PC-3 (cell line): Measurements from ENCODE around the gene GGA1. TPM values are rescaled to one million over a fixed set of nuclear protein-coding genes. Genes with fewer than 3 reads are reported as not detected.

ENCODE experiments used
- ATAC-seq: fragments of 200-7000 bp; cut with Tn5 transposase; 2 replicates; pipeline ENCODE4 v1.9.1; 2020; ENCODE audit warnings: mild to moderate bottlenecking, moderate library complexity
- BruUV-seq: library from RNA; stranded (reverse); fragments of 400-500 nt; replicated peaks from 2 replicates; lab custom pipeline; 2021; lab: Mats Ljungman, UMichigan
- CTCF ChIA-PET: fragments of 300-600 bp; sonication (Branson Sonifier 250); formaldehyde crosslinking; loops from one replicate; lab custom pipeline; 2022; ENCODE audit warnings: antibody characterized with exemption; lab: Charles Lee
- POLR2A ChIA-PET: fragments of 300-600 bp; sonication (Branson Sonifier 250); formaldehyde crosslinking; loops from one replicate; lab custom pipeline; 2022; ENCODE audit warnings: antibody characterized with exemption; ENCODE audit not compliant: unreplicated experiment; lab: Charles Lee
- DNase-seq: peaks from one replicate; pipeline ENCODE4 v3.0.0-alpha.2; 2015
- H2AFZ ChIP-seq: fragments of 300-600 bp; sonication (generic); 2 replicates; pipeline ENCODE4 v1.6.0; 2016; ENCODE audit warnings: antibody characterized with exemption, low read length
- H3F3A ChIP-seq: fragments of 300-600 bp; sonication (generic); one replicate; pipeline ENCODE4 v1.6.0; 2017; ENCODE audit warnings: antibody characterized with exemption, low read length, control low read depth, mild to moderate bottlenecking; ENCODE audit not compliant: unreplicated experiment
- H3K27ac ChIP-seq: fragments of 300-600 bp; sonication (generic); 2 replicates; pipeline ENCODE4 v1.5.1; 2016; ENCODE audit warnings: mild to moderate bottlenecking, low read length
- H3K27me3 ChIP-seq: fragments of 300-600 bp; sonication (generic); 2 replicates; pipeline ENCODE4 v1.6.1; 2016; ENCODE audit warnings: low read length, mixed read lengths
- H3K36me3 ChIP-seq: fragments of 300-600 bp; sonication (generic); 2 replicates; pipeline ENCODE4 v1.6.1; 2016; ENCODE audit warnings: low read depth, mixed run types, low read length, mixed read lengths
- H3K4me1 ChIP-seq: fragments of 300-600 bp; sonication (generic); 2 replicates; pipeline ENCODE4 v1.5.1; 2016; ENCODE audit warnings: low read length; ENCODE audit not compliant: insufficient read depth
- H3K4me2 ChIP-seq: fragments of 300-600 bp; sonication (generic); 2 replicates; pipeline ENCODE4 v1.6.0; 2016; ENCODE audit warnings: low read length
- H3K4me3 ChIP-seq: fragments of 300-600 bp; sonication (generic); 2 replicates; pipeline ENCODE4 v1.5.1; 2016; ENCODE audit warnings: mild to moderate bottlenecking, low read length, mixed read lengths
- H3K79me2 ChIP-seq: fragments of 300-600 bp; sonication (generic); 2 replicates; pipeline ENCODE4 v1.6.1; 2017; ENCODE audit warnings: low read length, mixed read lengths
- H3K9ac ChIP-seq: fragments of 300-600 bp; sonication (generic); 2 replicates; pipeline ENCODE4 v1.6.0; 2016; ENCODE audit warnings: mild to moderate bottlenecking, low read length
- H3K9me2 ChIP-seq: fragments of 300-600 bp; sonication (generic); replicated peaks from 2 replicates; pipeline ENCODE4 v1.6.1; 2016; ENCODE audit warnings: mixed run types, low read length, mixed read lengths
- H3K9me3 ChIP-seq: fragments of 300-600 bp; sonication (generic); 2 replicates; pipeline ENCODE4 v1.6.1; 2016; ENCODE audit warnings: low read length, mixed read lengths
- H4K20me1 ChIP-seq: fragments of 300-600 bp; sonication (generic); 2 replicates; pipeline ENCODE4 v1.6.1; 2016; ENCODE audit warnings: low read length, mixed read lengths
- CTCF ChIP-seq: fragments of 300-600 bp; sonication (generic); conservative IDR thresholded peaks from 2 replicates; pipeline ENCODE4 v1.5.1; 2017; ENCODE audit warnings: antibody characterized with exemption, low read depth, mild to moderate bottlenecking, low read length
- EZH2 ChIP-seq: fragments of 300-600 bp; sonication (generic); IDR thresholded peaks from one replicate; pipeline ENCODE4 v1.6.1; 2017; ENCODE audit warnings: antibody characterized with exemption, mild to moderate bottlenecking, low read length; ENCODE audit not compliant: unreplicated experiment
- EZH2phosphoT487 ChIP-seq: fragments of 300-600 bp; sonication (generic); IDR thresholded peaks from 2 replicates; pipeline ENCODE4 v1.6.1; 2018; ENCODE audit warnings: mild to moderate bottlenecking, antibody characterized with exemption, low read length, borderline replicate concordance
- intact Hi-C: fragments of 100-400 bp; cut with micrococcal nuclease; formaldehyde crosslinking; loops from 2 replicates; pipeline ENCODE4 v1.9.0; 2023
- total RNA-seq: library from RNA; depleted of rRNA; stranded (reverse); fragments of >200 nt; gene quantifications from 2 replicates; pipeline ENCODE4 v1.2.3, GENCODE V29; 2014; rRNA removed

Gene GGA1
- total RNA-seq, 1 experiment from 2014 or later = 49.1 TPM

GRCh38 chr22:37681001-37681424, 72.4 kb downstream of the GGA1 start:
- no peak overlapping the region for H3K4me2 ChIP-seq
- no TSS peak for BruUV-seq
- H2AFZ ChIP-seq = no peak overlapping the region

GRCh38 chr22:37681556-37682049, 73.0 kb downstream of the GGA1 start:
- Histone ChIP-seq H3K9ac (no peak overlapping the region), H3K4me3 (no peak overlapping the region), H3F3A (peaks cover 3% of the 10 kb centered on the region), H3K36me3 (peaks cover 5% of the 10 kb centered on the region; the same call in 1 of the 2 replicates), H3K27ac (no peak overlapping the region), H3K4me1 (peaks cover 12% of the 10 kb centered on the region), H3K79me2 (peaks cover 17% of the 10 kb centered on the region), H3K4me2 (no peak overlapping the region), H3K9me3 (no peaks in the 10 kb centered on the region), H2AFZ (no peak overlapping the region), H4K20me1 (peaks cover 6% of the 10 kb centered on the region; the same call in 1 of the 2 replicates), H3K27me3 (no peaks in the 10 kb centered on the region), H3K9me2 (no peaks in the 10 kb centered on the region)
- ATAC-seq = peak; percentile 42
- intact Hi-C loops = loop anchor here (2.0 to 10.0 kb wide), 2 partner anchors 39 to 123 kb away; partner anchors contain the start of gene GCAT
- DNase-seq = peak; percentile 74
- POLR2A ChIA-PET = no interaction called here
- CTCF ChIA-PET = interaction anchor here (0.6 to 2.0 kb wide), 3 partner anchors 21 to 39 kb away, joined by 3 to 15 read pairs (median 6); partner anchors contain the start of gene PDXP
- TF ChIP-seq EZH2 = no peak
- no peak for TF ChIP-seq EZH2phosphoT487
- TF ChIP-seq CTCF = peak; percentile 82
- no TSS peak for BruUV-seq

More at GRCh38 chr22:37681001-37681424, 72.4 kb downstream of the GGA1 start:
- Histone ChIP-seq H3K36me3 (peaks cover 5% of the 10 kb centered on the region; the same call in 1 of the 2 replicates), H3F3A (peaks cover 3% of the 10 kb centered on the region), H3K9me2 (no peaks in the 10 kb centered on the region), H3K27ac (no peak overlapping the region), H3K27me3 (no peaks in the 10 kb centered on the region), H3K4me1 (peaks cover 12% of the 10 kb centered on the region), H4K20me1 (peaks cover 6% of the 10 kb centered on the region; the same call in 1 of the 2 replicates), H3K79me2 (peaks cover 19% of the 10 kb centered on the region), H3K9me3 (no peaks in the 10 kb centered on the region), H3K4me3 (no peak overlapping the region), H3K9ac (no peak overlapping the region)
- peak; percentile 7 for DNase-seq
- TF ChIP-seq EZH2phosphoT487 = no peak
- TF ChIP-seq EZH2 = no peak
- no peak for TF ChIP-seq CTCF
- ATAC-seq = peak; percentile 7; the same call in 1 of the 2 replicates
- intact Hi-C loops = loop anchor here (2.0 to 10.0 kb wide), 2 partner anchors 38 to 124 kb away; partner anchors contain the start of gene GCAT
- ChIA-PET CTCF (interaction anchor here (0.6 to 2.0 kb wide), 3 partner anchors 20 to 38 kb away, joined by 3 to 15 read pairs (median 6); partner anchors contain the start of gene PDXP), POLR2A (no interaction called here)

Other genes starting within 250 kb of the GGA1 start
- gene ELFN2, start 181.4 kb upstream of the GGA1 start, total RNA-seq = 10.0 and 14.5 TPM in 2 replicates
- gene MFNG, start 122.5 kb upstream of the GGA1 start, total RNA-seq = 1.7 and 2.4 TPM in 2 replicates
- gene CARD10, start 89.4 kb upstream of the GGA1 start, total RNA-seq = 20.7 and 26.3 TPM in 2 replicates
- gene CDC42EP1, start 48.4 kb upstream of the GGA1 start, total RNA-seq = 43.9 and 47.4 TPM in 2 replicates
- not detected in 2 replicates for gene LGALS2, start 28.7 kb upstream of the GGA1 start, total RNA-seq
- gene SH3BP1, start 30.8 kb downstream of the GGA1 start, total RNA-seq = 18.0 and 23.2 TPM in 2 replicates
- 36.9 and 51.3 TPM in 2 replicates for gene PDXP, start 49.9 kb downstream of the GGA1 start, total RNA-seq
- gene LGALS1, start 66.8 kb downstream of the GGA1 start, total RNA-seq = 1,612 and 2,325 TPM in 2 replicates
- gene NOL12, start 77.5 kb downstream of the GGA1 start, total RNA-seq = 32.9 and 45.4 TPM in 2 replicates
- 64.5 and 74.8 TPM in 2 replicates for gene TRIOBP, start 88.2 kb downstream of the GGA1 start, total RNA-seq
- gene GCAT, start 199.1 kb downstream of the GGA1 start, total RNA-seq = 26.0 and 33.3 TPM in 2 replicates
- not detected in 2 replicates for gene GALR3, start 214.5 kb downstream of the GGA1 start, total RNA-seq
- gene ANKRD54, start 235.5 kb downstream of the GGA1 start, total RNA-seq = 24.9 and 30.1 TPM in 2 replicates
- gene EIF3L, start 240.6 kb downstream of the GGA1 start, total RNA-seq = 164 and 218 TPM in 2 replicates